Suprapubic skin (tissue), 4 donors: ENCODE data around the gene FIBP. TPM values are rescaled to one million over a fixed set of nuclear protein-coding genes. Genes with fewer than 3 reads are reported as not detected.

Experiments used
- DNase-seq, 2 donors: peaks; one replicate each; pipeline ENCODE4 v3.0.0-alpha.2; 2019; ENCODE audit warnings: low spot score in 2 of 2
- H3K27ac ChIP-seq: fragments of 200-600 bp; sonication (generic); one replicate; pipeline ENCODE4 v1.5.1; 2019
- H3K27me3 ChIP-seq: fragments of 200-600 bp; sonication (generic); one replicate; pipeline ENCODE4 v1.5.1; 2019
- H3K36me3 ChIP-seq: fragments of 200-600 bp; sonication (generic); one replicate; pipeline ENCODE4 v1.5.1; 2019
- H3K4me1 ChIP-seq: fragments of 200-600 bp; sonication (generic); one replicate; pipeline ENCODE4 v1.5.1; 2019
- H3K4me3 ChIP-seq: fragments of 200-600 bp; sonication (generic); one replicate; pipeline ENCODE4 v1.5.1; 2019; ENCODE audit warnings: mild to moderate bottlenecking
- H3K9me3 ChIP-seq: fragments of 200-600 bp; sonication (generic); one replicate; pipeline ENCODE4 v1.5.1; 2019
- CTCF ChIP-seq, 2 donors: fragments of 200-600 bp in 1 of 2; fragments of 450-650 bp in 1 of 2; sonication (generic) in 1 of 2; IDR thresholded peaks; one replicate each; pipeline ENCODE4 v1.5.1; 2016 to 2019; ENCODE audit warnings: antibody characterized with exemption in 2 of 2, mild to moderate bottlenecking in 1 of 2, moderate library complexity in 1 of 2
- EP300 ChIP-seq: sonication (generic); formaldehyde crosslinking; IDR thresholded peaks from one replicate; pipeline ENCODE4 v1.6.1; 2017; ENCODE audit warnings: antibody characterized with exemption
- POLR2A ChIP-seq, 2 donors: fragments of 450-650 bp; IDR thresholded peaks; one replicate each; pipeline ENCODE4 v1.6.1; 2017; ENCODE audit warnings: antibody characterized with exemption in 2 of 2, mild to moderate bottlenecking in 2 of 2, moderate library complexity in 2 of 2
- POLR2AphosphoS5 ChIP-seq, 3 donors: sonication (generic); formaldehyde crosslinking; IDR thresholded peaks; one replicate each; pipeline ENCODE4 v1.6.1; 2017; ENCODE audit warnings: antibody characterized with exemption in 3 of 3
- WGBS: methylation state at CpG from one replicate; pipeline ENCODE4 v1.1.5; 2018; 5-methylcytosine and 5-hydroxymethylcytosine counted together
- total RNA-seq, 4 donors: library from RNA; depleted of rRNA; stranded (reverse); fragments of >200 nt; gene quantifications; one replicate each; pipeline ENCODE4 v1.1.0, GENCODE V29; 2016

The FIBP gene
- total RNA-seq, 4 donors from 2014 or later = 46.9 to 89.3 (median 74.6) TPM

DNA sequence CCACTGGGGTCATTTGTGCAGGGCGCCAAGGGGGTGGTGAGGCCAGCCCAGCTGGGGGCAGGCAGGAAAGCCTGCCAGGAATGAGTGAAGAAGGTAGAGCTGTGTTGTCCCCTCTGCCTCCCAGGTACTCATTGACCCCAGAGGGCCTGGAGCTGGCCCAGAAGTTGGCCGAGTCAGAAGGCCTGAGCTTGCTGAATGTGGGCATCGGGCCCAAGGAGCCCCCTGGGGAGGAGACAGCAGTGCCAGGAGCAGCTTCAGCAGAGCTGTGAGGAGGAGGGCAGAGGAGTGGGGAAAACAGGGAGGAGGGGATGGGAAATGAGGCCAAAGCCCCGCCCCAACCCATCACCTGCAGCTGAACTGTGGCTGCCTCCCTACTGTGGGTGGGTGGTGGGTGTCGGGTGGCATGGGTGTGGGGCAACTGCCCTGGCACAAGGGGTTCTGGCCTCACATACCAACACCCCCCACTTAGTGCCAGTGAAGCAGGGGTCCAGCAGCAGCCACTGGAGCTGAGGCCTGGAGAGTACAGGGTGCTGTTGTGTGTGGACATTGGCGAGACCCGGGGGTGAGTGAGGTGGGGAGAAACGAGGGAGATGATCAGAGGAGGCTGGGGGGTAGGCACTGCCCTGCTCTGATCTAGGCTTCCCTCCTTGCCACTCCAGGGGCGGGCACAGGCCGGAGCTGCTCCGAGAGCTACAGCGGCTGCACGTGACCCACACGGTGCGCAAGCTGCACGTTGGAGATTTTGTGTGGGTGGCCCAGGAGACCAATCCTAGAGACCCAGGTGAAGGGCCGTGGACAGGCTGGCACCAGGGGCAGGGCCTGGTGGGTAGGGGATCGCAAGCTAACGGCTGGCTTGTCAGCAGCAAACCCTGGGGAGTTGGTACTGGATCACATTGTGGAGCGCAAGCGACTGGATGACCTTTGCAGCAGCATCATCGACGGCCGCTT is 25.1 kb downstream of the FIBP start:
- Histone ChIP-seq H3K4me3 (no peak overlapping the region), H3K9me3 (no peaks in the 10 kb centered on the region), H3K27ac (no peak overlapping the region), H3K27me3 (no peaks in the 10 kb centered on the region), H3K36me3 (peaks cover 58% of the 10 kb centered on the region), H3K4me1 (peaks cover 42% of the 10 kb centered on the region)
- 87% methylated on average over 19 of the region's 24 CpGs for WGBS
- DNase-seq = peak in 1 of 2 donors; percentile 57
- TF ChIP-seq CTCF (IDR thresholded peaks at IDR 0.05) (no peak), POLR2AphosphoS5 (IDR thresholded peaks at IDR 0.05) (no peak), POLR2A (IDR thresholded peaks at IDR 0.05) (no peak), EP300 (no peak)

- Histone ChIP-seq H3K4me3 (no peak overlapping the region), H3K36me3 (peaks cover 54% of the 10 kb centered on the region), H3K9me3 (no peaks in the 10 kb centered on the region), H3K27ac (no peak overlapping the region), H3K4me1 (peaks cover 42% of the 10 kb centered on the region), H3K27me3 (no peaks in the 10 kb centered on the region)
- no peak for TF ChIP-seq POLR2AphosphoS5 (IDR thresholded peaks at IDR 0.05)
- TF ChIP-seq EP300 = no peak
- no peak for TF ChIP-seq POLR2A (IDR thresholded peaks at IDR 0.05)
- no peak for TF ChIP-seq CTCF (IDR thresholded peaks at IDR 0.05)
- no peak for DNase-seq
- 90% methylated on average over 5 of the region's 5 CpGs for WGBS
Observed at GRCh38 chr11:65862191-65862735, 26.0 kb downstream of the FIBP start.

- Histone ChIP-seq H3K9me3 (no peaks in the 10 kb centered on the region), H3K27ac (peak overlapping the region; percentile 97), H3K36me3 (peaks cover 48% of the 10 kb centered on the region), H3K4me3 (peak overlapping the region; percentile 87), H3K27me3 (no peaks in the 10 kb centered on the region), H3K4me1 (peaks cover 45% of the 10 kb centered on the region)
- WGBS = 79% methylated on average over 5 of the region's 13 CpGs
- DNase-seq = peak in 1 of 2 donors; percentile 69
- TF ChIP-seq CTCF (IDR thresholded peaks at IDR 0.05) (no peak), POLR2A (IDR thresholded peaks at IDR 0.05) (no peak), EP300 (no peak), POLR2AphosphoS5 (IDR thresholded peaks at IDR 0.05) (no peak)
Observed at GRCh38 chr11:65861533-65862183, 26.6 kb downstream of the FIBP start.

DNA sequence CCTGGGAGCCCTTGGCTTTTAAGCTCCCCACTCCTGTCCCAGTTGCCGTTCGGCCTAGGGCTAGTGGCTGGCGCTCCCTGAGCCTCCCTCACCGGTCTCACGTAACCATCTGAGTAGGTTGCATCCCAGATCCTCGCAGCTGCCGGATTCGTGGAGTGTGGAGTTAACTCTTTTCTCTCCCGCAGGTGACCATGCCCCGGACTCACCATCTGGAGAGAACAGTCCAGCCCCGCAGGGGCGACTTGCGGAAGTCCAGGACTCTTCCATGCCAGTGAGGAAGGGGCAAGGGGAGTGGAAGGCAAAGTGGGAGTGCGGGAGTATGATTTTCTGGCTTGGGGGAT is 27.1 kb downstream of the FIBP start:
- peak; percentile 68 to 78 for DNase-seq
- H3K27me3 ChIP-seq = no peaks in the 10 kb centered on the region
- H3K36me3 ChIP-seq = peaks cover 43% of the 10 kb centered on the region
- H3K4me3 ChIP-seq = peak overlapping the region; percentile 87
- H3K4me1 ChIP-seq = peaks cover 50% of the 10 kb centered on the region
- no peaks in the 10 kb centered on the region for H3K9me3 ChIP-seq
- WGBS = 24% methylated on average over 6 of the region's 14 CpGs
- peak overlapping the region; percentile 97 for H3K27ac ChIP-seq
- TF ChIP-seq POLR2A (IDR thresholded peaks at IDR 0.05) = no peak
- no peak for TF ChIP-seq POLR2AphosphoS5 (IDR thresholded peaks at IDR 0.05)
- TF ChIP-seq CTCF (IDR thresholded peaks at IDR 0.05) = no peak
- no peak for TF ChIP-seq EP300
